ENCODE results near the gene KREMEN2.

DNA sequence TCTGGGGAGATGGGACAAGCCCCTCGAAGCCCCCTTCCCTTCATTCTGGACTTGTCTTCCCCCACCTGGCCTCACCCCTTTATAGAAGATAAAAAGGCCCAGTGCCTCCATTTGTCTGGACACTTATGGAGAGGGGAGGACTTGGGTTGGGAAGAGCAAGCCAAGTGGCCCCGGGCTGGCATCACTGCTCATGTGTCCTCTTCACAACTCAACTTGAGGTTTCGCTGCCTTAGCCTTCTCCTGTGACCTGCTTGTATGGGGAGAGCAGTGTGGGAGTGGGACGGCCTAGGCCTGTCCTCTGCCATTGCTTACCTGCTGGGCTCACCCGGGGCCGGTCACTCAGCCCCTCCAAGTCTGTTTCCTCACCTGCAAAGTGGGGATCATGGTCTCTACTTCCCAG, 6.5 kb downstream of the KREMEN2 start:
- TF ChIP-seq, protein P1, sequence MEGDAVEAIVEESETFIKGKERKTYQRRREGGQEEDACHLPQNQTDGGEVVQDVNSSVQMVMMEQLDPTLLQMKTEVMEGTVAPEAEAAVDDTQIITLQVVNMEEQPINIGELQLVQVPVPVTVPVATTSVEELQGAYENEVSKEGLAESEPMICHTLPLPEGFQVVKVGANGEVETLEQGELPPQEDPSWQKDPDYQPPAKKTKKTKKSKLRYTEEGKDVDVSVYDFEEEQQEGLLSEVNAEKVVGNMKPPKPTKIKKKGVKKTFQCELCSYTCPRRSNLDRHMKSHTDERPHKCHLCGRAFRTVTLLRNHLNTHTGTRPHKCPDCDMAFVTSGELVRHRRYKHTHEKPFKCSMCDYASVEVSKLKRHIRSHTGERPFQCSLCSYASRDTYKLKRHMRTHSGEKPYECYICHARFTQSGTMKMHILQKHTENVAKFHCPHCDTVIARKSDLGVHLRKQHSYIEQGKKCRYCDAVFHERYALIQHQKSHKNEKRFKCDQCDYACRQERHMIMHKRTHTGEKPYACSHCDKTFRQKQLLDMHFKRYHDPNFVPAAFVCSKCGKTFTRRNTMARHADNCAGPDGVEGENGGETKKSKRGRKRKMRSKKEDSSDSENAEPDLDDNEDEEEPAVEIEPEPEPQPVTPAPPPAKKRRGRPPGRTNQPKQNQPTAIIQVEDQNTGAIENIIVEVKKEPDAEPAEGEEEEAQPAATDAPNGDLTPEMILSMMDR (IDR thresholded peaks at IDR 0.05; ENCODE audit: control extremely low read depth in 1 of 3, insufficient read depth in 1 of 3, low read depth in 1 of 3, low read length in 3 of 3), result no peak
- TF ChIP-seq RFX5 (IDR thresholded peaks at IDR 0.05; ENCODE audit: borderline replicate concordance, low read depth, low read length) (no peak), POLR2AphosphoS5 (IDR thresholded peaks at IDR 0.05; ENCODE audit: low read depth, low read length) (peak; percentile 17), CREB1 (IDR thresholded peaks at IDR 0.05) (no peak)
